H1 (cell line): ENCODE data around the gene TGFBI.

Experiments
- CEBPB ChIP-seq: IDR thresholded peaks from 2 replicates; pipeline ENCODE4 v1.6.1; 2012; ENCODE audit warnings: low read depth, low read length
- CTCF ChIP-seq, 3 experiments: IDR thresholded peaks; 1 replicate in 2 of 3; 2 replicates in 1 of 3; pipeline versions ENCODE4 v1.5.1 to v1.6.1; 2011; ENCODE audit warnings: low read length in 3 of 3, mild to moderate bottlenecking in 3 of 3, inconsistent platforms in 2 of 3, low read depth in 1 of 3, moderate library complexity in 1 of 3; ENCODE audit not compliant: insufficient read depth in 1 of 3; ENCODE audit errors: control extremely low read depth in 1 of 3
- POLR2A ChIP-seq, 2 experiments: IDR thresholded peaks; 1 replicate in 1 of 2; 2 replicates in 1 of 2; pipeline ENCODE4 v1.6.1; 2011; ENCODE audit warnings: low read depth in 2 of 2, low read length in 2 of 2, mild to moderate bottlenecking in 2 of 2; ENCODE audit errors: control extremely low read depth in 1 of 2
- RBBP5 ChIP-seq: IDR thresholded peaks from 2 replicates; pipeline ENCODE4 v1.7.1; 2012; ENCODE audit warnings: low read depth, mild to moderate bottlenecking, inconsistent platforms, low read length, moderate library complexity, borderline replicate concordance
- SIX5 ChIP-seq: IDR thresholded peaks from 2 replicates; pipeline ENCODE4 v1.6.1; 2011; ENCODE audit warnings: mild to moderate bottlenecking, low read depth, low read length
- TEAD4 ChIP-seq: IDR thresholded peaks from 2 replicates; pipeline ENCODE4 v1.6.1; 2012; ENCODE audit warnings: low read depth, low read length, inconsistent platforms, mixed read lengths
- ZNF274 ChIP-seq: IDR thresholded peaks from 2 replicates; pipeline ENCODE4 v1.7.0; 2012; ENCODE audit warnings: low read length, borderline replicate concordance; ENCODE audit errors: extremely low read depth

GRCh38 chr5:135991429-135991828 is 37.4 kb upstream of the TGFBI start:
- TF ChIP-seq CTCF (IDR thresholded peaks at IDR 0.05; ENCODE audit: control extremely low read depth in 1 of 3, insufficient read depth in 1 of 3, low read depth in 1 of 3, low read length in 3 of 3) (no peak), CEBPB (no peak), POLR2A (IDR thresholded peaks at IDR 0.05; ENCODE audit: control extremely low read depth in 1 of 2, low read depth in 2 of 2, low read length in 2 of 2) (no peak), TEAD4 (no peak), RBBP5 (no peak), SIX5 (no peak), ZNF274 (no peak)
